Sigmoid colon (tissue), 7 donors: ENCODE data around the gene REPS2. TPM values are rescaled to one million over a fixed set of nuclear protein-coding genes. Genes with fewer than 3 reads are reported as not detected.
"Not testable (repeated sequence)": the region's sequence is repeated elsewhere in the genome, so short reads cannot be mapped to it uniquely, and the experiment has no call there.

Experiments
- DNase-seq: peaks from one replicate; pipeline ENCODE4 v3.0.0-alpha.2; 2019
- H3K27ac ChIP-seq, 4 donors: fragments of 200-600 bp; sonication (generic); one replicate each; pipeline ENCODE4 v1.5.1; 2016 to 2019; ENCODE audit warnings: mild to moderate bottlenecking in 1 of 4
- H3K27me3 ChIP-seq, 3 donors: fragments of 200-600 bp; sonication (generic); one replicate each; pipeline ENCODE4 v1.5.1; 2019; ENCODE audit warnings: mild to moderate bottlenecking in 1 of 3
- H3K36me3 ChIP-seq, 4 donors: fragments of 200-600 bp; sonication (generic); one replicate each; pipeline ENCODE4 v1.5.1; 2016 to 2019
- H3K4me1 ChIP-seq, 4 donors: fragments of 200-600 bp; sonication (generic); one replicate each; pipeline ENCODE4 v1.5.1; 2017 to 2019
- H3K4me3 ChIP-seq, 4 donors: fragments of 200-600 bp; sonication (generic); one replicate each; pipeline ENCODE4 v1.5.1; 2017 to 2019; ENCODE audit warnings: mild to moderate bottlenecking in 2 of 4, moderate library complexity in 1 of 4
- H3K9me3 ChIP-seq, 4 donors: fragments of 200-600 bp in 3 of 4; sonication (generic) in 3 of 4; one replicate each; pipeline versions ENCODE4 v1.5.1 to v1.6.1; 2013 to 2019
- EP300 ChIP-seq, 4 donors: sonication (generic); formaldehyde crosslinking; IDR thresholded peaks; one replicate each; pipeline ENCODE4 v1.6.1; 2017; ENCODE audit warnings: antibody characterized with exemption in 4 of 4
- POLR2A ChIP-seq, 2 donors: fragments of 450-650 bp; IDR thresholded peaks; one replicate each; pipeline ENCODE4 v1.6.1; 2016; ENCODE audit warnings: antibody characterized with exemption in 2 of 2, mild to moderate bottlenecking in 2 of 2, moderate library complexity in 2 of 2
- POLR2AphosphoS5 ChIP-seq, 4 donors: sonication (generic); formaldehyde crosslinking; IDR thresholded peaks; one replicate each; pipeline ENCODE4 v1.6.1; 2017; ENCODE audit warnings: antibody characterized with exemption in 4 of 4
- WGBS, 2 donors: extraction: QIAGEN DNeasy Blood & Tissue Kit; methylation state at CpG; one replicate each; pipeline ENCODE4 v1.1.7; 2013; 5-methylcytosine and 5-hydroxymethylcytosine counted together
- intact Hi-C: fragments of 100-400 bp; cut with DNase I; formaldehyde crosslinking; loops from one replicate; pipeline ENCODE4 v1.15.1; 2023
- polyA plus RNA-seq, 3 donors: library from polyadenylated mRNA; stranded (reverse); fragments of 200-250 nt; gene quantifications; one replicate each; pipeline ENCODE4 v1.2.3, GENCODE V29; 2013
- total RNA-seq, 4 donors: library from RNA; depleted of rRNA; stranded (reverse); fragments of >200 nt; gene quantifications; one replicate each; pipeline ENCODE4 v1.1.0, GENCODE V29; 2016
- TF ChIP-seq, protein P1 (sequence below), 4 experiments: fragments of 450-650 bp in 3 of 4; fragments of 200-600 bp in 1 of 4; IDR thresholded peaks; one replicate each; pipeline ENCODE4 v1.5.1; 2016 to 2019; ENCODE audit warnings: antibody characterized with exemption in 4 of 4, mild to moderate bottlenecking in 3 of 4, moderate library complexity in 2 of 4
- donor health status: healthy with polysubstance abuse.
- donor health status: Bipolar disorder and iron deficiency.
- donor health status: healthy.

The REPS2 gene
- total and polyA plus RNA-seq, 7 donors, result 2.4 to 10.9 (median 6.1) TPM

DNA sequence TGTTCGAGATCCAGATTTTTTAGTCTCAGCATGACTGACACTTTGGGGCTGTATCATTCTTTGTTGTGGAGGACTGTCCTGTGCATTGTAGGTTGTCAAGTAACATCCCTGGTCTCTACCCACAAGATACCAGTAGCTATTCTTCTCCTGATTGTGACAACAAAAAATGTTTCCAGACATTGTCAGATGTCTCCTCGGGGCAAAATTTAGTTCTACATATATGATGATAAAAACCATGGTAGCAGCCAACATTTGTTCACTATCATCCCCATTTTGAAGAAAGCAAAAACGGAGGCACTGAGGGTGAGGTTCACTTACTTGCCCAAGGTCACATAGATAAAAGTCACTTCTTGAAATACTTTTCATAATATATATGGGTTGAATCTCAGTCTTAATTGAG is 11.3 kb downstream of the REPS2 start:
- intact Hi-C loops, result no loop called here
- Histone ChIP-seq H3K27ac (no peak overlapping the region), H3K4me1 (no peaks in the 10 kb centered on the region), H3K9me3 (no peaks in the 10 kb centered on the region), H3K27me3 (no peaks in the 10 kb centered on the region), H3K36me3 (no peaks in the 10 kb centered on the region), H3K4me3 (no peak overlapping the region)
- WGBS, 2 donors, result 92% methylated on average over 3 of the region's 3 CpGs
- DNase-seq, result no peak
- no peak for TF ChIP-seq POLR2A (IDR thresholded peaks at IDR 0.05)
- no peak for TF ChIP-seq EP300 (IDR thresholded peaks at IDR 0.05)
- TF ChIP-seq, protein P1, sequence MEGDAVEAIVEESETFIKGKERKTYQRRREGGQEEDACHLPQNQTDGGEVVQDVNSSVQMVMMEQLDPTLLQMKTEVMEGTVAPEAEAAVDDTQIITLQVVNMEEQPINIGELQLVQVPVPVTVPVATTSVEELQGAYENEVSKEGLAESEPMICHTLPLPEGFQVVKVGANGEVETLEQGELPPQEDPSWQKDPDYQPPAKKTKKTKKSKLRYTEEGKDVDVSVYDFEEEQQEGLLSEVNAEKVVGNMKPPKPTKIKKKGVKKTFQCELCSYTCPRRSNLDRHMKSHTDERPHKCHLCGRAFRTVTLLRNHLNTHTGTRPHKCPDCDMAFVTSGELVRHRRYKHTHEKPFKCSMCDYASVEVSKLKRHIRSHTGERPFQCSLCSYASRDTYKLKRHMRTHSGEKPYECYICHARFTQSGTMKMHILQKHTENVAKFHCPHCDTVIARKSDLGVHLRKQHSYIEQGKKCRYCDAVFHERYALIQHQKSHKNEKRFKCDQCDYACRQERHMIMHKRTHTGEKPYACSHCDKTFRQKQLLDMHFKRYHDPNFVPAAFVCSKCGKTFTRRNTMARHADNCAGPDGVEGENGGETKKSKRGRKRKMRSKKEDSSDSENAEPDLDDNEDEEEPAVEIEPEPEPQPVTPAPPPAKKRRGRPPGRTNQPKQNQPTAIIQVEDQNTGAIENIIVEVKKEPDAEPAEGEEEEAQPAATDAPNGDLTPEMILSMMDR (IDR thresholded peaks at IDR 0.05), result no peak
- TF ChIP-seq POLR2AphosphoS5 (IDR thresholded peaks at IDR 0.05), result no peak

DNA sequence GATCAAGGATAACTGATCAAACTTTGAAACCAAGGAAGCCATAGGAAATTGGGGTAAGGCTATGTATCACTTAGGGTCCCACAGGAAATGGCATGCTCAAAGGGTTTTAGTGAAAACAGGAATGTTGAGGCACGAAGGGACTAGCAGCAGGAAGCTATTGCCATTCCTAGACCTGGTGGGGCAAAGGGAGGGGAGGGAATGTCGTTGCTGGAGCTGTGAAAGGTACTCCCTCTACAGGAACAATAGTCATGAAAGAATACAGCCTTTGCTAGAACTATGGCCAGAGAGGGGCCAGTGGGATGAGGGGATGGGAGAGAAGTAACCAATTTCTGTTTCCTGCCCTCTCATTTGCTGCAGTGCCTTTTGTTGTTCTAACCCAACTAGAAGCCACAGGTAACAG is 11.9 kb downstream of the REPS2 start:
- TF ChIP-seq POLR2A (IDR thresholded peaks at IDR 0.05) (no peak), EP300 (IDR thresholded peaks at IDR 0.05) (no peak), POLR2AphosphoS5 (IDR thresholded peaks at IDR 0.05) (no peak)
- TF ChIP-seq, protein P1 (IDR thresholded peaks at IDR 0.05), result no peak
- intact Hi-C loops, result no loop called here
- WGBS, 2 donors, result 39 to 61% methylated on average over 2 of the region's 2 CpGs
- Histone ChIP-seq H3K36me3 (no peaks in the 10 kb centered on the region), H3K4me1 (no peaks in the 10 kb centered on the region), H3K27ac (no peak overlapping the region), H3K27me3 (no peaks in the 10 kb centered on the region), H3K9me3 (no peaks in the 10 kb centered on the region), H3K4me3 (no peak overlapping the region)
- DNase-seq, result no peak

DNA sequence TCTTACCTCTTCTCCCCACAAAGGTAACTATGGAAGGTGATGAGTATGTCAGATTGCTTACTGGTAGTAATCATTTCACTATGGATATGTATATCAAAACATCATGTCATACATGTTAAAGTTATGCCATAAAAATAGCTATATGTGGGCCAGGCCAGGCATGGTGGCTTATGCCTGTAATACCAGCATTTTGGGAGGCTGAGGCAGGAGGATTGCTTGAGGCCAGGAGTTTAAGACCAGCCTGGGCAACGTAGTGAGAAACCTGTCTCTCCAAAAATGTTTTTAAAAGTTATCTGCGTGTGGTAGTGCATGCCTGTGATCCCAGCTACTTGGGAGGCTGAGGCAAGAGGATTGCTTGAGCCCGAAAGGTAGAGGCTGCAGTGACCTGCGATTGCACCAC is 16.2 kb downstream of the REPS2 start:
- DNase-seq, H3K27ac ChIP-seq, H3K36me3 ChIP-seq, H3K4me3 ChIP-seq, intact Hi-C loops, H3K9me3 ChIP-seq, H3K27me3 ChIP-seq, H3K4me1 ChIP-seq: not testable (repeated sequence)
- WGBS, 2 donors, result 91 to 93% methylated on average over 4 of the region's 4 CpGs

DNA sequence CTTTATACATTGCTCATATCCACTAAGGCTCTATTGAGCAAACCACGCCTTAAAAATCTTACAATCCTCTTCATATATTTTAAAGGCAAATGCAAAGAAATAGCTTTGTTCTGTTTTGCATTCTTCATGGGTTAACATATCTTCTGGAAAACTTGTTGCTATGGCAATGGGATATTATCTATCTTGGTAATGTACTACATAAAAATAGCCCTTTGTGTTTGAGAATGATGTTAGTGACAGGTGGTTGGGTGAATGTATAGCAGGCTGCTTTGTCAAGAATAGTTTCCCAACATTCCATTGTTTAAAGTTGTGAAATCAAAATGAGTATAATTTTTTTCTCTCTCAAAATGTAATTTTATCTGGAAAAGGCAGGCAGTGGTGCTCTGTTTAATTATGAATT is 16.8 kb downstream of the REPS2 start:
- Histone ChIP-seq H3K36me3 (no peaks in the 10 kb centered on the region), H3K4me1 (no peaks in the 10 kb centered on the region), H3K4me3 (no peak overlapping the region), H3K27ac (no peak overlapping the region), H3K9me3 (no peaks in the 10 kb centered on the region), H3K27me3 (no peaks in the 10 kb centered on the region)
- intact Hi-C loops, result no loop called here
- no peak for TF ChIP-seq POLR2A (IDR thresholded peaks at IDR 0.05)
- TF ChIP-seq EP300 (IDR thresholded peaks at IDR 0.05), result no peak
- TF ChIP-seq POLR2AphosphoS5 (IDR thresholded peaks at IDR 0.05), result no peak
- TF ChIP-seq, protein P1 (IDR thresholded peaks at IDR 0.05), result no peak
- WGBS, 2 donors, result 94 to 97% methylated on average over 1 of the region's 1 CpG
- DNase-seq, result no peak

DNA sequence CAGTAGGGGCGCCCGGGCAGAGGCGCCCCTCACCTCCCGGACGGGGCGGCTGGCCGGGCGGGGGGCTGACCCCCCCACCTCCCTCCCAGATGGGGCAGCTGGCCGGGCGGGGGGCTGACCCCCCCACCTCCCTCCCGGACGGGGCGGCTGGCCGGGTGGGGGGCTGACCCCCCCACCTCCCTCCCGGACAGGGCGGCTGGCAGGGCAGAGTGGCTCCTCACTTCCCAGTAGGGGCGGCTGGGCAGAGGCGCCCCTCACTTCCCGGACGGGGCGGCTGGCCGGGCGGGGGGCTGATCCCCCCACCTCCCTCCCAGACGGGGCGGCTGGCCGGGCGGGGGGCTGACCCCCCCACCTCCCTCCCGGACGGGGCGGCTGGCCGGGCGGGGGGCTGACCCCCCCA is 18.5 kb downstream of the REPS2 start:
- H3K4me3 ChIP-seq, H3K27me3 ChIP-seq, DNase-seq, H3K27ac ChIP-seq, intact Hi-C loops, H3K4me1 ChIP-seq, H3K9me3 ChIP-seq, H3K36me3 ChIP-seq: not testable (repeated sequence)
- WGBS, 2 donors, result 89 to 90% methylated on average over 19 to 27 of the region's 32 CpGs

DNA sequence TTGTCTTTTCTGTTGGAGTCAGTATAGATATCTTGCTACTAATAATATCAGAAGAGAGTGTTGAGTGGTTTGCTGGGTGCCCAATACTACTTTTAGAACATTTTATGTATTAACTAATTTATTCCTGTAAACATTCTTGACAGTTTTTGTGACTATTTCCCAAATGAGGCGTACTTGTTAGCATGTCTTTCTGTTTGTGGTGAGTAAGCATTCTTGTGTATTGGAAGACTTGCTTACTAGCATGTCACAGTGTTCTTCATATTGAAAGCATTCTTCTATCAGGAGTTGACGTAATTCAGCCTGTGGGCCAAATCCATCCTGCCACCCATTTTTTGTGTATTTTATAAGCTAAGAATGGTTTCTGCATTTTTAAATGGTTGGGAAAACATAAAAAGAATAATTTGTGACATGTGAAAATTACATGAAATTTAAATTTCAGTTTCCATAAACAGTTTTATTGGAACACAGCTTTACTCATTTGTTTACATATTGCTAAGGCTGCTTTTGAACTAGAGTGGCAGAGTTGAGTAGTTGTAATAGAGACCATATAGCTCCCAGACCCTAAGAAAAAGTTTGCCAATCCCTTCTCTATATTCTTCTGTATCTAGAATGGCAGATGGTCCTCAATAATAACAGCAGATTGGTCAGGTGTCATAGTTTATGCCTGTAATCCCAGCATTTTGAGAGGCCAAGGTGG is 20.4 kb downstream of the REPS2 start:
- intact Hi-C loops, result no loop called here
- H3K27me3 ChIP-seq, result no peaks in the 10 kb centered on the region
- no peak overlapping the region for H3K4me3 ChIP-seq
- H3K36me3 ChIP-seq, result no peaks in the 10 kb centered on the region
- DNase-seq, result no peak
- H3K27ac ChIP-seq, result no peak overlapping the region
- 89% methylated on average over 2 of the region's 2 CpGs for WGBS, 2 donors
- TF ChIP-seq POLR2AphosphoS5 (IDR thresholded peaks at IDR 0.05), result no peak
- TF ChIP-seq POLR2A (IDR thresholded peaks at IDR 0.05), result no peak
- TF ChIP-seq EP300 (IDR thresholded peaks at IDR 0.05), result no peak
- TF ChIP-seq, protein P1 (IDR thresholded peaks at IDR 0.05), result no peak
- H3K9me3 ChIP-seq, result no peaks in the 10 kb centered on the region
- H3K4me1 ChIP-seq, result no peaks in the 10 kb centered on the region

DNA sequence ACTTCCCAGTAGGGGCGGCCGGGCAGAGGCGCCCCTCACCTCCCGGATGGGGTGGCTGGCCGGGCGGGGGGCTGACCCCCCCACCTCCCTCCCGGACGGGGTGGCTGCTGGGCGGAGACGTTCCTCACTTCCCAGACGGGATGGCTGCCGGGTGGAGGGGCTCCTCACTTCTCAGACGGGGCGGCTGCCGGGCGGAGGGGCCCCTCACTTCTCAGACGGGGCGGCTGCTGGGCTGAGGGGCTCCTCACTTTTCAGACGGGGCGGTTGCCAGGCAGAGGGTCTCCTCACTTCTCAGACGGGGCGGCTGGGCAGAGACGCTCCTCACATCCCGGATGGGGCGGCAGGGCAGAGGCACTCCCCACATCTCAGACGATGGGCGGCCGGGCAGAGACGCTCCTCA is 22.3 kb downstream of the REPS2 start:
- DNase-seq, H3K36me3 ChIP-seq, intact Hi-C loops, H3K4me1 ChIP-seq, H3K27ac ChIP-seq, H3K27me3 ChIP-seq, H3K4me3 ChIP-seq, H3K9me3 ChIP-seq: not testable (repeated sequence)
- 94 to 95% methylated on average over 28 to 29 of the region's 29 CpGs for WGBS, 2 donors
